ENCODE measurements around the gene IPMK.

The IPMK gene

DNA sequence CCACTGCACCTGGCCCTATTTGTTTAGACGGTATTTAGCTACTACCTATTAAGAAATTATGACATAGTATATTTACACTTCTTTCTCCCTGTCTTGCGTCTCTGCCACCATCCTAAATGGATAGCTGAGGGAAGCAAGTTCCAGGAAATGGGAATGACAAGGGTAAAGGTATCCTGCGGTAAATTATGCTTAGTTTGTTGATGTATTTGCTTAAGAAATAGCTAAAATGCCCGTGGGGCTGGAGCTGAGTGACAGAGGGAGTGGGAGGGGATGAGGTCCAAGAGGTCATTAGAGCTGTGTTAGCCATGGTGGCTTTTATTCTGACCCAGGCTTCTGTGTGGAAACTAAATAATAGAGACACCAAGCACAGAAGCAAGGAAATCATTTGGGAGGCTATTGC is 38.1 kb upstream of the IPMK start:
- DNase-seq, result no peak
- WGBS, result 65% methylated on average over 3 of the region's 4 CpGs
- no peaks in the 10 kb centered on the region for H3K79me1 ChIP-seq (replicated peaks; ENCODE audit: low read length, poor library complexity, severe bottlenecking)
- no peak overlapping the region for H3K18ac ChIP-seq (ENCODE audit: low read depth in 1 of 2, low read length in 2 of 2)
- H3K27me3 ChIP-seq (ENCODE audit: control insufficient read depth in 1 of 2, insufficient read depth in 1 of 2, low read length in 2 of 2), result peaks cover 0 to 17% of the 10 kb centered on the region in 2 experiments
- H3K27ac ChIP-seq (ENCODE audit: low read length, poor library complexity, severe bottlenecking), result no peak overlapping the region
- no peak overlapping the region for H3K4me2 ChIP-seq (ENCODE audit: low read length, poor library complexity, severe bottlenecking)
- H3K4me3 ChIP-seq (ENCODE audit: insufficient read depth in 1 of 2, low read depth in 1 of 2, low read length in 2 of 2), result no peak overlapping the region
- no peak overlapping the region for H2AFZ ChIP-seq (ENCODE audit: low read depth, low read length)
- no peak overlapping the region for H2BK5ac ChIP-seq (ENCODE audit: low read depth, low read length, poor library complexity, severe bottlenecking)
- H3K9me3 ChIP-seq (ENCODE audit: control insufficient read depth, low read length), result no peaks in the 10 kb centered on the region
- no peaks in the 10 kb centered on the region for H3K4me1 ChIP-seq (ENCODE audit: control insufficient read depth, insufficient read depth, low read depth, low read length)
- no peak overlapping the region for H2BK12ac ChIP-seq (ENCODE audit: low read length in 2 of 2)
- H3K14ac ChIP-seq (ENCODE audit: low read length in 2 of 2), result no peak overlapping the region
- no peak overlapping the region for H2BK15ac ChIP-seq (ENCODE audit: low read depth, poor library complexity, severe bottlenecking)
- no peak overlapping the region for H2AK5ac ChIP-seq (ENCODE audit: low read length, severe bottlenecking)
- no peaks in the 10 kb centered on the region for H3K36me3 ChIP-seq (ENCODE audit: control insufficient read depth in 1 of 2, insufficient read depth in 2 of 2, low read depth in 1 of 2, low read length in 2 of 2)
- H3K9ac ChIP-seq (ENCODE audit: low read length), result no peak overlapping the region
- H2BK120ac ChIP-seq (ENCODE audit: low read depth, low read length), result no peak overlapping the region
- no peak overlapping the region for H3K23ac ChIP-seq (ENCODE audit: low read length in 2 of 2)
- no peak overlapping the region for H4K91ac ChIP-seq (ENCODE audit: low read length)
- no peak overlapping the region for H4K8ac ChIP-seq (ENCODE audit: low read length)
- no peak overlapping the region for H3K4ac ChIP-seq (ENCODE audit: low read depth in 1 of 2, low read length in 2 of 2)

- Histone ChIP-seq H2BK15ac (ENCODE audit: low read depth, poor library complexity, severe bottlenecking) (no peak overlapping the region), H4K91ac (ENCODE audit: low read length) (no peak overlapping the region), H3K36me3 (ENCODE audit: control insufficient read depth in 1 of 2, insufficient read depth in 2 of 2, low read depth in 1 of 2, low read length in 2 of 2) (no peaks in the 10 kb centered on the region), H3K9me3 (ENCODE audit: control insufficient read depth, low read length) (no peaks in the 10 kb centered on the region), H4K8ac (ENCODE audit: low read length) (no peak overlapping the region), H3K18ac (ENCODE audit: low read depth in 1 of 2, low read length in 2 of 2) (no peak overlapping the region), H3K4ac (ENCODE audit: low read depth in 1 of 2, low read length in 2 of 2) (no peak overlapping the region), H3K9ac (ENCODE audit: low read length) (no peak overlapping the region), H3K27ac (ENCODE audit: low read length, poor library complexity, severe bottlenecking) (no peak overlapping the region), H2AFZ (ENCODE audit: low read depth, low read length) (no peak overlapping the region), H2BK120ac (ENCODE audit: low read depth, low read length) (no peak overlapping the region), H3K27me3 (ENCODE audit: control insufficient read depth in 1 of 2, insufficient read depth in 1 of 2, low read length in 2 of 2) (peaks cover 0 to 13% of the 10 kb centered on the region in 2 experiments), H3K79me1 (replicated peaks; ENCODE audit: low read length, poor library complexity, severe bottlenecking) (no peaks in the 10 kb centered on the region), H3K4me2 (ENCODE audit: low read length, poor library complexity, severe bottlenecking) (no peak overlapping the region), H3K4me3 (ENCODE audit: insufficient read depth in 1 of 2, low read depth in 1 of 2, low read length in 2 of 2) (no peak overlapping the region), H2BK5ac (ENCODE audit: low read depth, low read length, poor library complexity, severe bottlenecking) (no peak overlapping the region), H3K14ac (ENCODE audit: low read length in 2 of 2) (no peak overlapping the region), H2BK12ac (ENCODE audit: low read length in 2 of 2) (no peak overlapping the region), H2AK5ac (ENCODE audit: low read length, severe bottlenecking) (no peak overlapping the region), H3K4me1 (ENCODE audit: control insufficient read depth, insufficient read depth, low read depth, low read length) (no peaks in the 10 kb centered on the region), H3K23ac (ENCODE audit: low read length in 2 of 2) (no peak overlapping the region)
- no peak for DNase-seq
- WGBS, result 67% methylated on average over 2 of the region's 3 CpGs
These were observed 36.5 kb upstream of the IPMK start for GRCh38 chr10:58304099-58304633.

DNA sequence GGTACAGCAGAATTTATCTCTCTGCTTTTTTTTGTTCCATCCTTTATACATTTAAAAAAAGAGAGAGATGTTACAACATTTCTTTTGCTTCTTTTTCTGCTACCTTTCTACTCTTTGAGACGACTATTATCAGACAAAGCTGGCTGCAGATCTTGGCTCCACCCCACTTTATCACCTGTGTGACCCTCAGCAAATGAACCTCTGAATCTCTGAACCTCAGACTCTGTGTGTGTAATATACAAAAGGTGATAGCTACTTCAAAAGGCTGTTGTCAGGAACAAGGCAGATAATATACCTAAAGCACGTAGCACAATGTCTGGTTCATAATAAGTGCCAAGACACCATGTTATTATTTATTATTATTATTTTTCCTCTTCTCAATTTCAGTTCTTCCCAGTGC is 34.6 kb upstream of the IPMK start:
- Histone ChIP-seq H3K23ac (ENCODE audit: low read length in 2 of 2) (no peak overlapping the region), H3K79me1 (replicated peaks; ENCODE audit: low read length, poor library complexity, severe bottlenecking) (no peaks in the 10 kb centered on the region), H3K27ac (ENCODE audit: low read length, poor library complexity, severe bottlenecking) (no peak overlapping the region), H4K8ac (ENCODE audit: low read length) (no peak overlapping the region), H3K4me1 (ENCODE audit: control insufficient read depth, insufficient read depth, low read depth, low read length) (no peaks in the 10 kb centered on the region), H3K4ac (ENCODE audit: low read depth in 1 of 2, low read length in 2 of 2) (no peak overlapping the region), H3K27me3 (ENCODE audit: control insufficient read depth in 1 of 2, insufficient read depth in 1 of 2, low read length in 2 of 2) (peaks cover 0 to 13% of the 10 kb centered on the region in 2 experiments), H2AFZ (ENCODE audit: low read depth, low read length) (no peak overlapping the region), H3K9me3 (ENCODE audit: control insufficient read depth, low read length) (no peaks in the 10 kb centered on the region), H2BK5ac (ENCODE audit: low read depth, low read length, poor library complexity, severe bottlenecking) (no peak overlapping the region), H3K4me3 (ENCODE audit: insufficient read depth in 1 of 2, low read depth in 1 of 2, low read length in 2 of 2) (no peak overlapping the region), H2BK12ac (ENCODE audit: low read length in 2 of 2) (no peak overlapping the region), H3K4me2 (ENCODE audit: low read length, poor library complexity, severe bottlenecking) (no peak overlapping the region), H3K18ac (ENCODE audit: low read depth in 1 of 2, low read length in 2 of 2) (no peak overlapping the region), H3K9ac (ENCODE audit: low read length) (no peak overlapping the region), H2BK120ac (ENCODE audit: low read depth, low read length) (no peak overlapping the region), H3K14ac (ENCODE audit: low read length in 2 of 2) (no peak overlapping the region), H2AK5ac (ENCODE audit: low read length, severe bottlenecking) (no peak overlapping the region), H4K91ac (ENCODE audit: low read length) (no peak overlapping the region), H2BK15ac (ENCODE audit: low read depth, poor library complexity, severe bottlenecking) (no peak overlapping the region), H3K36me3 (ENCODE audit: control insufficient read depth in 1 of 2, insufficient read depth in 2 of 2, low read depth in 1 of 2, low read length in 2 of 2) (no peaks in the 10 kb centered on the region)
- WGBS, result no CpG with 5 or more reads among the region's 2 CpGs
- DNase-seq, result no peak

DNA sequence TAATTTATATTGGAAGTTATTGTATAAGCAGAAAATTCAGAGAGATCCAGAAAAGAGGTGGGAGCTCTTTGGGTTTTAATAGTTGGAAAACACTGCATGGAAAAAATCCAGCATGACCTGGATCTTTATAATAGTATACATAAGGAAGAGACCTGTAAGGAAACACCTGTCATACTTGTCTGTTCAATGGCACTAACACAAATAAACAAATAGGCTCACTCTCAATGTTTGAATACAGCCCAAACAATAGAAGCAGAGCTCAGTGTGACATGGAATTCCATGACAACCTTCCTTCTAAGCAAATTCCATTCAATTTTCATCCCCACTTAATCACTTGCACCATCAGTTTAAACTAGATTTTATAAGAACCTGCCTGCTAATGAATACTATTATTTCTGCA is 33.0 kb upstream of the IPMK start:
- Histone ChIP-seq H2BK15ac (ENCODE audit: low read depth, poor library complexity, severe bottlenecking) (no peak overlapping the region), H3K14ac (ENCODE audit: low read length in 2 of 2) (no peak overlapping the region), H2AK5ac (ENCODE audit: low read length, severe bottlenecking) (no peak overlapping the region), H3K9me3 (ENCODE audit: control insufficient read depth, low read length) (no peaks in the 10 kb centered on the region), H4K8ac (ENCODE audit: low read length) (no peak overlapping the region), H3K27me3 (ENCODE audit: control insufficient read depth in 1 of 2, insufficient read depth in 1 of 2, low read length in 2 of 2) (peaks cover 0 to 13% of the 10 kb centered on the region in 2 experiments), H3K4me3 (ENCODE audit: insufficient read depth in 1 of 2, low read depth in 1 of 2, low read length in 2 of 2) (no peak overlapping the region), H3K27ac (ENCODE audit: low read length, poor library complexity, severe bottlenecking) (no peak overlapping the region), H3K4me2 (ENCODE audit: low read length, poor library complexity, severe bottlenecking) (no peak overlapping the region), H2AFZ (ENCODE audit: low read depth, low read length) (no peak overlapping the region), H3K4ac (ENCODE audit: low read depth in 1 of 2, low read length in 2 of 2) (no peak overlapping the region), H2BK5ac (ENCODE audit: low read depth, low read length, poor library complexity, severe bottlenecking) (no peak overlapping the region), H2BK12ac (ENCODE audit: low read length in 2 of 2) (no peak overlapping the region), H3K4me1 (ENCODE audit: control insufficient read depth, insufficient read depth, low read depth, low read length) (no peaks in the 10 kb centered on the region), H3K9ac (ENCODE audit: low read length) (no peak overlapping the region), H3K79me1 (replicated peaks; ENCODE audit: low read length, poor library complexity, severe bottlenecking) (no peaks in the 10 kb centered on the region), H3K23ac (ENCODE audit: low read length in 2 of 2) (no peak overlapping the region), H2BK120ac (ENCODE audit: low read depth, low read length) (no peak overlapping the region), H3K36me3 (ENCODE audit: control insufficient read depth in 1 of 2, insufficient read depth in 2 of 2, low read depth in 1 of 2, low read length in 2 of 2) (no peaks in the 10 kb centered on the region), H4K91ac (ENCODE audit: low read length) (no peak overlapping the region), H3K18ac (ENCODE audit: low read depth in 1 of 2, low read length in 2 of 2) (no peak overlapping the region)
- no peak for DNase-seq
